Measurements from ENCODE around the gene SH3BP4. TPM values are rescaled to one million over a fixed set of nuclear protein-coding genes. Genes with fewer than 3 reads are reported as not detected.

The SH3BP4 gene
- total and polyA plus RNA-seq, 2 of the 13 experiments (the other 11 are each of a cell fraction or from before 2014, with no cell fraction given) = 34.6 to 99.1 TPM

- TF ChIP-seq NR2C2 (CRISPR knock-in tag; IDR thresholded peaks at IDR 0.05; ENCODE audit: borderline replicate concordance) = 0 out of 2 replicates have a peak, but pooled peaks have one; percentile 8
- peak; percentile 8 for TF ChIP-seq RBM39 (IDR thresholded peaks at IDR 0.05; ENCODE audit: low read depth, low read length, poor library complexity, severe bottlenecking)
- TF ChIP-seq NFYC (CRISPR knock-in tag; IDR thresholded peaks at IDR 0.05) = no peak
- TF ChIP-seq PAWR (CRISPR knock-in tag; IDR thresholded peaks at IDR 0.05; ENCODE audit: borderline replicate concordance) = peak; percentile 66; the same call in 1 of the 2 replicates
- peak in 1 of 2 experiments; percentile 54; a peak in 1 of 4 replicates for TF ChIP-seq EP300 (IDR thresholded peaks at IDR 0.05; ENCODE audit: low read depth in 2 of 2, low read length in 2 of 2)
- TF ChIP-seq EP300 (CRISPR knock-in tag; IDR thresholded peaks at IDR 0.05; ENCODE audit: borderline replicate concordance) = no peak
- TF ChIP-seq TBX2 (CRISPR knock-in tag; IDR thresholded peaks at IDR 0.05; ENCODE audit: borderline replicate concordance) = peak; percentile 68; the same call in 1 of the 2 replicates
- TF ChIP-seq SP5 (CRISPR knock-in tag; IDR thresholded peaks at IDR 0.05; ENCODE audit: borderline replicate concordance, low read depth) = peak; percentile 48; the same call in 1 of the 2 replicates
- 0 out of 2 replicates have a peak, but pooled peaks have one; percentile 51 for TF ChIP-seq ZNF678 (CRISPR knock-in tag; IDR thresholded peaks at IDR 0.05)
- TF ChIP-seq ZSCAN31 (CRISPR knock-in tag; IDR thresholded peaks at IDR 0.05; ENCODE audit: low read depth) = peak; percentile 24; the same call in 1 of the 2 replicates
- TF ChIP-seq SOX5 (CRISPR knock-in tag; IDR thresholded peaks at IDR 0.05; ENCODE audit: borderline replicate concordance) = peak; percentile 75; the same call in 1 of the 2 replicates
- 0 out of 2 replicates have a peak, but pooled peaks have one; percentile 0 for TF ChIP-seq KDM4B (CRISPR knock-in tag; IDR thresholded peaks at IDR 0.05)
- no peak for TF ChIP-seq ZNF724P (CRISPR knock-in tag; IDR thresholded peaks at IDR 0.05; ENCODE audit: borderline replicate concordance)
- TF ChIP-seq MYC (CRISPR knock-in tag; IDR thresholded peaks at IDR 0.05; ENCODE audit: borderline replicate concordance) = peak; percentile 3; the same call in 1 of the 2 replicates
- TF ChIP-seq RXRB (CRISPR knock-in tag; IDR thresholded peaks at IDR 0.05; ENCODE audit: borderline replicate concordance) = peak; percentile 33; the same call in 1 of the 2 replicates
- no peak for TF ChIP-seq THAP8 (CRISPR knock-in tag; IDR thresholded peaks at IDR 0.05; ENCODE audit: borderline replicate concordance)
- 0 out of 2 replicates have a peak, but pooled peaks have one; percentile 41 for TF ChIP-seq SPEN (CRISPR knock-in tag; IDR thresholded peaks at IDR 0.05; ENCODE audit: low read depth)
- peak; percentile 10; the same call in 1 of the 2 replicates for TF ChIP-seq PAXIP1 (CRISPR knock-in tag; conservative IDR thresholded peaks at IDR 0.05)
- 0 out of 2 replicates have a peak, but pooled peaks have one; percentile 44 for TF ChIP-seq ZNF205 (CRISPR knock-in tag; IDR thresholded peaks at IDR 0.05)
- TF ChIP-seq ARNT (IDR thresholded peaks at IDR 0.05) = no peak
- TF ChIP-seq FOXJ3 (CRISPR knock-in tag; IDR thresholded peaks at IDR 0.05; ENCODE audit: borderline replicate concordance) = peak; percentile 36; the same call in 1 of the 2 replicates
- TF ChIP-seq, protein P1, sequence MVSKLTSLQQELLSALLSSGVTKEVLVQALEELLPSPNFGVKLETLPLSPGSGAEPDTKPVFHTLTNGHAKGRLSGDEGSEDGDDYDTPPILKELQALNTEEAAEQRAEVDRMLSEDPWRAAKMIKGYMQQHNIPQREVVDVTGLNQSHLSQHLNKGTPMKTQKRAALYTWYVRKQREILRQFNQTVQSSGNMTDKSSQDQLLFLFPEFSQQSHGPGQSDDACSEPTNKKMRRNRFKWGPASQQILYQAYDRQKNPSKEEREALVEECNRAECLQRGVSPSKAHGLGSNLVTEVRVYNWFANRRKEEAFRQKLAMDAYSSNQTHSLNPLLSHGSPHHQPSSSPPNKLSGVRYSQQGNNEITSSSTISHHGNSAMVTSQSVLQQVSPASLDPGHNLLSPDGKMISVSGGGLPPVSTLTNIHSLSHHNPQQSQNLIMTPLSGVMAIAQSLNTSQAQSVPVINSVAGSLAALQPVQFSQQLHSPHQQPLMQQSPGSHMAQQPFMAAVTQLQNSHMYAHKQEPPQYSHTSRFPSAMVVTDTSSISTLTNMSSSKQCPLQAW (CRISPR knock-in tag; IDR thresholded peaks at IDR 0.05) = no peak
- no peak for TF ChIP-seq ZNF816 (CRISPR knock-in tag; IDR thresholded peaks at IDR 0.05; ENCODE audit: borderline replicate concordance)
These were observed 27.7 kb downstream of the SH3BP4 start (continued) for GRCh38 chr2:234979204-234980167.

Data from HepG2 (cell line).